K562 (cell line): ENCODE data around the gene ZC3H13. TPM values are rescaled to one million over a fixed set of nuclear protein-coding genes. Genes with fewer than 3 reads are reported as not detected.
A peak's percentile ranks its signal among the peaks of the same experiment; 100 is the strongest.

Source experiments
- ATAC-seq: fragments of 200-7000 bp; cut with Tn5 transposase; 3 replicates; pipeline ENCODE4 v1.9.1; 2020; ENCODE audit warnings: moderate library complexity
- BruUV-seq: library from RNA; stranded (reverse); fragments of 400-500 nt; replicated peaks from 2 replicates; lab custom pipeline; 2021; lab: Mats Ljungman, UMichigan
- CTCF ChIA-PET: fragments of 300-600 bp; formaldehyde crosslinking; extraction: SDS; loops from one replicate; lab custom pipeline; 2021; ENCODE audit warnings: low intra/inter-chr PET ratio; lab: Yijun Ruan, JAX
- POLR2A ChIA-PET: fragments of 300-600, 350-650 bp; sonication (Branson Sonifier 250); formaldehyde crosslinking; extraction: SDS; loops from one replicate; lab custom pipeline; 2021; ENCODE audit warnings: antibody characterized with exemption, inconsistent platforms; lab: Yijun Ruan, JAX
- DNase-seq, 4 experiments: peaks; one replicate each; pipeline versions ENCODE4 v3.0.0 to v3.0.0-alpha.2; 2011 to 2018; ENCODE audit warnings: low spot score in 3 of 4, mixed read lengths in 3 of 4; ENCODE audit errors: extremely low read depth in 1 of 4
- FAIRE-seq: peaks from 2 replicates; lab custom pipeline; 2011; peaks lifted over from hg19 to GRCh38; lab: Jason Lieb, UNC
- H2AFZ ChIP-seq: 2 replicates; pipeline ENCODE4 v1.6.0; 2011; ENCODE audit warnings: low read depth, low read length, control low read depth, inconsistent platforms
- H3K27ac ChIP-seq: fragments of 200-600 bp; 3 replicates; pipeline ENCODE4 v1.8.0; 2011; ENCODE audit warnings: low read depth, mild to moderate bottlenecking, control low read depth, inconsistent platforms, low read length, moderate library complexity, mixed read lengths; ENCODE audit errors: extremely low read depth
- H3K27me3 ChIP-seq, 2 experiments: fragments of 300-600 bp in 1 of 2; 2 replicates in 1 of 2; 3 replicates in 1 of 2; pipeline versions ENCODE4 v1.6.0 to v1.8.0; 2011; ENCODE audit warnings: inconsistent platforms in 2 of 2, low read length in 2 of 2, mild to moderate bottlenecking in 1 of 2, mixed read lengths in 1 of 2, moderate library complexity in 1 of 2; ENCODE audit not compliant: control insufficient read depth in 2 of 2, insufficient read depth in 2 of 2
- H3K36me3 ChIP-seq: fragments of 300-600 bp; 3 replicates; pipeline ENCODE4 v1.8.0; 2011; ENCODE audit warnings: mild to moderate bottlenecking, low read length, inconsistent platforms; ENCODE audit not compliant: control insufficient read depth, insufficient read depth
- H3K4me1 ChIP-seq, 2 experiments: fragments of 200-600 bp in 1 of 2; replicated peaks in 1 of 2; 2 replicates in 1 of 2; 3 replicates in 1 of 2; pipeline versions ENCODE4 v1.5.1 to v1.8.0; 2011; ENCODE audit warnings: inconsistent platforms in 2 of 2, low read length in 2 of 2, mild to moderate bottlenecking in 1 of 2, mixed read lengths in 1 of 2, moderate library complexity in 1 of 2; ENCODE audit not compliant: control insufficient read depth in 2 of 2, insufficient read depth in 2 of 2
- H3K4me2 ChIP-seq: 2 replicates; pipeline ENCODE4 v1.6.1; 2011; ENCODE audit warnings: low read length, control low read depth, inconsistent platforms, mixed read lengths; ENCODE audit not compliant: insufficient read depth
- H3K4me3 ChIP-seq: fragments of 200-600 bp; sonication (generic), shearing (Covaris generic); 2 replicates; pipeline ENCODE4 v1.5.1; 2016; ENCODE audit warnings: control low read depth, inconsistent platforms
- H3K79me2 ChIP-seq: fragments of 200-600 bp; 3 replicates; pipeline ENCODE4 v1.8.0; 2011; ENCODE audit warnings: low read length, inconsistent platforms; ENCODE audit not compliant: control insufficient read depth, insufficient read depth
- H3K9ac ChIP-seq, 2 experiments: 2 replicates each; pipeline versions ENCODE4 v1.6.0 to v1.6.1; 2011; ENCODE audit warnings: low read depth in 2 of 2, low read length in 2 of 2, control low read depth in 1 of 2, inconsistent platforms in 1 of 2, mild to moderate bottlenecking in 1 of 2, mixed read lengths in 1 of 2; ENCODE audit not compliant: insufficient read depth in 1 of 2
- H3K9me1 ChIP-seq: one replicate; pipeline ENCODE4 v1.6.0; 2011; ENCODE audit warnings: inconsistent platforms, mild to moderate bottlenecking, low read length, moderate library complexity; ENCODE audit not compliant: control insufficient read depth, insufficient read depth
- H3K9me3 ChIP-seq: replicated peaks from 2 replicates; pipeline ENCODE4 v1.5.1; 2011; ENCODE audit warnings: low read depth, low read length, inconsistent platforms; ENCODE audit not compliant: control insufficient read depth, insufficient read depth
- H4K20me1 ChIP-seq: replicated peaks from 2 replicates; pipeline ENCODE4 v1.6.1; 2011; ENCODE audit warnings: low read length, inconsistent platforms, mixed read lengths; ENCODE audit not compliant: control insufficient read depth, insufficient read depth
- BHLHE40 ChIP-seq: IDR thresholded peaks from 2 replicates; pipeline ENCODE4 v1.6.1; 2011; ENCODE audit warnings: low read length, improper control_type of control experiment
- GATA2 ChIP-seq: sonication (generic); formaldehyde crosslinking; IDR thresholded peaks from 2 replicates; pipeline ENCODE4 v1.4.0; 2020; ENCODE audit warnings: mild to moderate bottlenecking, missing genetic modification reagents
- MBD2 ChIP-seq: sonication (generic); IDR thresholded peaks from 2 replicates; pipeline ENCODE4 v1.6.1; 2016; ENCODE audit warnings: low read depth, borderline replicate concordance
- MYC ChIP-seq, 2 experiments: fragments of 250-450 bp in 1 of 2; sonication (Bioruptor Pico) in 1 of 2; IDR thresholded peaks; 2 replicates each; pipeline versions ENCODE4 v1.5.1 to v1.6.1; 2012 to 2021; ENCODE audit warnings: low read depth in 2 of 2, borderline replicate concordance in 1 of 2, improper control_type of control experiment in 1 of 2, low read length in 1 of 2, mild to moderate bottlenecking in 1 of 2, moderate library complexity in 1 of 2
- RBM17 ChIP-seq: fragments of 200-400 bp; formaldehyde crosslinking; IDR thresholded peaks from 2 replicates; pipeline ENCODE4 v1.6.1; 2017; ENCODE audit warnings: low read depth, mild to moderate bottlenecking, low read length, borderline replicate concordance
- REST ChIP-seq, 2 experiments: fragments of 450-650 bp; formaldehyde crosslinking in 1 of 2; IDR thresholded peaks; 2 replicates each; pipeline versions ENCODE4 v1.4.0 to v1.6.1; 2014 to 2020; ENCODE audit warnings: mild to moderate bottlenecking in 2 of 2, borderline replicate concordance in 1 of 2, low read depth in 1 of 2
- ZBTB43 ChIP-seq: sonication (generic); formaldehyde crosslinking; IDR thresholded peaks from 2 replicates; pipeline ENCODE4 v1.8.0; 2023; ENCODE audit warnings: mild to moderate bottlenecking, missing genetic modification reagents
- ZNF3 ChIP-seq: fragments of 250-450 bp; sonication (Bioruptor Pico); IDR thresholded peaks from 2 replicates; pipeline ENCODE4 v1.5.0; 2021; ENCODE audit warnings: mild to moderate bottlenecking, moderate library complexity
- ZNF395 ChIP-seq: fragments of 200-800 bp; sonication (Bioruptor generic); IDR thresholded peaks from 2 replicates; pipeline ENCODE4 v1.6.1; 2017; ENCODE audit warnings: missing genetic modification characterization, missing compliant biosample characterization
- ZNF76 ChIP-seq: fragments of 250-450 bp; sonication (Bioruptor Pico); IDR thresholded peaks from 2 replicates; pipeline ENCODE4 v1.4.0; 2020; ENCODE audit warnings: mild to moderate bottlenecking, moderate library complexity, borderline replicate concordance
- WGBS: fragments of 100-300 bp; shearing (Covaris generic); methylation state at CpG from one replicate; pipeline ENCODE4 v1.1.6; 2016; ENCODE audit warnings: low coverage, mixed read lengths; ENCODE audit not compliant: insufficient coverage; ENCODE audit errors: missing lambda C conversion rate; 5-methylcytosine and 5-hydroxymethylcytosine counted together
- in situ Hi-C: fragments of 300-500 bp; cut with MboI; formaldehyde crosslinking; loops from 4 replicates; pipeline ENCODE4 v1.15.0; 2018; ENCODE audit warnings: inconsistent platforms, mixed read lengths
- intact Hi-C: fragments of 100-400 bp; cut with micrococcal nuclease; formaldehyde crosslinking; loops from 2 replicates; pipeline ENCODE4 v1.14.2; 2022
- polyA plus RNA-seq, 8 experiments: library from polyadenylated mRNA; depleted of rRNA in 4 of 8; stranded (reverse) in 5 of 8; unstranded in 3 of 8; fragments of >200 nt; fragmentation: Nextera tagmentation in 2 of 8; fragmentation: Illumina TruSeq in 1 of 8; extraction: Ambion mirVana in 2 of 8; extraction: Trizol in 1 of 8; gene quantifications; 2 replicates each; pipeline versions ENCODE4 v1.2.1 to v1.2.3, GENCODE V29; 2011 to 2014; ENCODE audit warnings: inconsistent platforms in 1 of 8, missing spikeins in 1 of 8
- total RNA-seq, 7 experiments: library from RNA; depleted of rRNA in 6 of 7; stranded (reverse); fragments of >200 nt in 6 of 7; fragmentation: Illumina TruSeq in 2 of 7; extraction: Trizol in 2 of 7; gene quantifications; 2 replicates each; pipeline versions ENCODE4 v1.2.1 to v1.2.3, GENCODE V29; 2011 to 2021; ENCODE audit warnings: low replicate concordance in 1 of 7

The ZC3H13 gene
- total and polyA plus RNA-seq, 9 of the 15 experiments (the other 6 are each of a cell fraction or from before 2014, with no cell fraction given): 4.9 to 27.6 (median 12.1) TPM

DNA sequence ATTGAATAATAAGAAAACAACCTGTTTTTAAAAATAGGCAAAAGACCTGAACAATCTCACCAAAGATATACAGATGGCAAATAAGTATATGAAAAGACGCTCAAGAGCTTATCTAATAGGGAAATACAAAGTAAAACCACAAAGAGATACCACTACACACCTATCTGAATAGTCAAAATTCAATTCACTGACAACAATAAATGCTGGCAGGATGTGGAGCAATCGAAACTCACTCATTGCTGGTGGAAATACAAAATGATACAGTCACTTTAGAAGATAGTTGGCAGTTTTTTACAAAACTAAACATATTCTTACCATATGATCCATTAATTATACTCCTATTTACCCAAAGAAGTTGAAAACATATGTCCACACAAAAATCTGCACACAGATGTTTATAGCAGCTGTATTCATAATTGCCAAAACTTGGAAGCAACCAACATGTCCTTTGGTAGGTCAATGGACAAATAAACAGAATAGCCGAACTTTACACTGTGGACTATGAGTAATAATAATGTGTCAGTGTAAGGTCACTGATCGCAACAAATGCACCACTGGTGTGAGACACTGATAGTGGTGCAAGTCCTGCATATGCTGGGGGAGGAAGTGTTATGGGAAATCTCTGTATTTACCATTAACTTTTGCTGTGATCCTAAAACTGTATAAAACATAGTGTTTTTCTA is 20.8 kb downstream of the ZC3H13 start:
- POLR2A ChIA-PET: no interaction called here
- no TSS peak for BruUV-seq
- FAIRE-seq: peak; percentile 11
- no peak for TF ChIP-seq ZNF3 (CRISPR knock-in tag)
- TF ChIP-seq GATA2: no peak
- no peak for TF ChIP-seq MYC (IDR thresholded peaks at IDR 0.05; ENCODE audit: low read depth, low read length)
- TF ChIP-seq MYC (CRISPR knock-in tag; IDR thresholded peaks at IDR 0.05; ENCODE audit: borderline replicate concordance, low read depth): no peak
- TF ChIP-seq REST (IDR thresholded peaks at IDR 0.05; ENCODE audit: borderline replicate concordance): no peak
- TF ChIP-seq REST (CRISPR knock-in tag; IDR thresholded peaks at IDR 0.05; ENCODE audit: low read depth): no peak
- TF ChIP-seq MBD2: no peak
- no peak for TF ChIP-seq ZNF395 (CRISPR knock-in tag)
- no peak for TF ChIP-seq ZNF76
- TF ChIP-seq BHLHE40: no peak
- no peak for TF ChIP-seq RBM17
- no peak for TF ChIP-seq ZBTB43 (CRISPR knock-in tag)

More for the DNA sequence above, 20.8 kb downstream of the ZC3H13 start:
- 75% methylated on average over 4 of the region's 4 CpGs for WGBS
- Histone ChIP-seq H3K4me3 (no peak overlapping the region), H3K9ac (no peak overlapping the region), H4K20me1 (no peaks in the 10 kb centered on the region), H3K27ac (no peak overlapping the region), H2AFZ (no peak overlapping the region), H3K36me3 (peaks cover 5% of the 10 kb centered on the region; the same call in 2 of the 3 replicates), H3K79me2 (peaks cover 12% of the 10 kb centered on the region; the same call in 1 of the 3 replicates), H3K4me2 (no peak overlapping the region), H3K27me3 (no peaks in the 10 kb centered on the region), H3K9me1 (no peaks in the 10 kb centered on the region), H3K4me1 (no peaks in the 10 kb centered on the region), H3K9me3 (peaks cover 2% of the 10 kb centered on the region; the same call in 1 of the 2 replicates)
- intact Hi-C loops: no loop called here
- in situ Hi-C loops: no loop called here
- CTCF ChIA-PET: no interaction called here
- DNase-seq: no peak
- no peak for ATAC-seq
